ENCODE measurements around the gene TAF11. TPM values are rescaled to one million over a fixed set of nuclear protein-coding genes. Genes with fewer than 3 reads are reported as not detected.

TAF11 gene
- total and polyA plus RNA-seq, 5 experiments from 2014 or later, result 11.2 to 32.7 (median 18.2) TPM

Other genes starting within 250 kb of the TAF11 start
- gene ILRUN, start 191.3 kb downstream of the TAF11 start, total RNA-seq, result 10 to 100 TPM; 60.7 to 61.8 TPM
- gene ILRUN, start 191.3 kb downstream of the TAF11 start, polyA plus RNA-seq, result 10 to 100 TPM; 10.5 to 14.5 (median 11.7) TPM
- gene SNRPC, start 130.5 kb downstream of the TAF11 start, total RNA-seq, result 10 to 100 TPM; 53.6 to 58.5 TPM
- gene SNRPC, start 130.5 kb downstream of the TAF11 start, polyA plus RNA-seq, result 100 to 1,000 TPM; 320 to 328 (median 320) TPM
- gene BLTP3A, start 96.0 kb downstream of the TAF11 start, total RNA-seq, result 10 to 100 TPM; 11.1 to 11.2 TPM
- 1 to 10 TPM; 1.4 to 1.5 (median 1.4) TPM for gene BLTP3A, start 96.0 kb downstream of the TAF11 start, polyA plus RNA-seq
- gene ANKS1A, start 1.2 kb upstream of the TAF11 start, total RNA-seq, result 10 to 100 TPM; 10.5 to 11.1 TPM
- gene ANKS1A, start 1.2 kb upstream of the TAF11 start, polyA plus RNA-seq, result 1 to 10 TPM; 1.6 to 2.6 (median 1.8) TPM

Data from naive thymus-derived CD8-positive, alpha-beta T cell (primary cell).